IMR-90 (cell line): ENCODE measurements around the gene TAS2R50. TPM values are rescaled to one million over a fixed set of nuclear protein-coding genes. Genes with fewer than 3 reads are reported as not detected.

ENCODE experiments used
- ATAC-seq: fragments of 200-7000 bp; cut with Tn5 transposase; 2 replicates; pipeline ENCODE4 v1.9.1; 2020; ENCODE audit warnings: low read depth, mild to moderate bottlenecking, moderate library complexity
- BruUV-seq: library from RNA; stranded (reverse); fragments of 400-500 nt; replicated peaks from 2 replicates; lab custom pipeline; 2021; lab: Mats Ljungman, UMichigan
- CTCF ChIA-PET: fragments of 300-600 bp; formaldehyde crosslinking; extraction: SDS; loops from one replicate; lab custom pipeline; 2021; ENCODE audit warnings: antibody characterized with exemption; lab: Yijun Ruan, JAX
- POLR2A ChIA-PET: fragments of 300-600 bp; sonication (Branson Sonifier 250); formaldehyde crosslinking; loops from one replicate; lab custom pipeline; 2022; ENCODE audit warnings: antibody characterized with exemption; ENCODE audit not compliant: unreplicated experiment; lab: Charles Lee
- DNase-seq: peaks from one replicate; pipeline ENCODE4 v3.0.0; 2013
- H2AFZ ChIP-seq: replicated peaks from 2 replicates; pipeline ENCODE3; 2013; ENCODE audit warnings: low read length, mild to moderate bottlenecking; ENCODE audit not compliant: poor library complexity
- H2AK5ac ChIP-seq: 2 replicates; pipeline ENCODE4 v1.6.1; 2013; ENCODE audit warnings: low read depth, low read length, inconsistent platforms
- H2AK9ac ChIP-seq: replicated peaks from 2 replicates; pipeline ENCODE3; 2013; ENCODE audit warnings: mild to moderate bottlenecking, low read depth, low read length, moderate library complexity; ENCODE audit not compliant: poor library complexity
- H2BK120ac ChIP-seq: 2 replicates; pipeline ENCODE4 v1.6.1; 2013; ENCODE audit warnings: low read depth, low read length, inconsistent platforms
- H2BK15ac ChIP-seq: 3 replicates; pipeline ENCODE4 v1.6.1; 2013; ENCODE audit warnings: low read depth, low read length, inconsistent platforms
- H2BK20ac ChIP-seq: 2 replicates; pipeline ENCODE4 v1.6.1; 2013; ENCODE audit warnings: low read depth, mild to moderate bottlenecking, inconsistent platforms, low read length, moderate library complexity
- H2BK5ac ChIP-seq: 2 replicates; pipeline ENCODE4 v1.6.1; 2013; ENCODE audit warnings: mild to moderate bottlenecking, low read depth, low read length, inconsistent platforms; ENCODE audit not compliant: poor library complexity, severe bottlenecking
- H3K14ac ChIP-seq: replicated peaks from 2 replicates; pipeline ENCODE4 v1.6.1; 2013; ENCODE audit warnings: low read depth, low read length, inconsistent platforms
- H3K18ac ChIP-seq: 2 replicates; pipeline ENCODE4 v1.6.1; 2013; ENCODE audit warnings: low read depth, low read length, control low read depth
- H3K23ac ChIP-seq: 2 replicates; pipeline ENCODE4 v1.6.1; 2013; ENCODE audit warnings: low read depth, low read length, inconsistent platforms
- H3K27ac ChIP-seq: 2 replicates; pipeline ENCODE4 v1.5.1; 2013; ENCODE audit warnings: mild to moderate bottlenecking, control low read depth, low read length; ENCODE audit not compliant: insufficient read depth
- H3K27me3 ChIP-seq: 2 replicates; pipeline ENCODE4 v1.6.1; 2013; ENCODE audit warnings: low read length; ENCODE audit not compliant: control insufficient read depth, insufficient read depth
- H3K36me3 ChIP-seq: 2 replicates; pipeline ENCODE4 v1.6.1; 2013; ENCODE audit warnings: low read length, mixed read lengths; ENCODE audit not compliant: control insufficient read depth, insufficient read depth
- H3K4ac ChIP-seq: 2 replicates; pipeline ENCODE4 v1.6.1; 2013; ENCODE audit warnings: low read depth, low read length, inconsistent platforms
- H3K4me1 ChIP-seq: 2 replicates; pipeline ENCODE4 v1.6.1; 2013; ENCODE audit warnings: low read length, mixed read lengths; ENCODE audit not compliant: control insufficient read depth, insufficient read depth
- H3K4me2 ChIP-seq: 2 replicates; pipeline ENCODE4 v1.6.1; 2013; ENCODE audit warnings: low read depth, mild to moderate bottlenecking, control low read depth, low read length, moderate library complexity
- H3K4me3 ChIP-seq: 2 replicates; pipeline ENCODE4 v1.5.1; 2013; ENCODE audit warnings: low read depth, mild to moderate bottlenecking, control low read depth, low read length, moderate library complexity; ENCODE audit not compliant: insufficient read depth
- H3K56ac ChIP-seq: 2 replicates; pipeline ENCODE4 v1.6.1; 2013; ENCODE audit warnings: low read length, inconsistent platforms; ENCODE audit not compliant: insufficient read depth; ENCODE audit errors: extremely low read depth
- H3K79me1 ChIP-seq, 2 experiments: 2 replicates each; pipeline ENCODE4 v1.6.1; 2013; ENCODE audit warnings: low read length in 2 of 2, inconsistent platforms in 1 of 2, low read depth in 1 of 2
- H3K9ac ChIP-seq: 2 replicates; pipeline ENCODE4 v1.6.1; 2013; ENCODE audit warnings: low read depth, low read length, control low read depth
- H3K9me1 ChIP-seq: 2 replicates; pipeline ENCODE4 v1.6.1; 2013; ENCODE audit warnings: low read length, inconsistent platforms; ENCODE audit not compliant: insufficient read depth
- H3K9me3 ChIP-seq: 2 replicates; pipeline ENCODE4 v1.6.1; 2013; ENCODE audit warnings: low read length; ENCODE audit not compliant: control insufficient read depth, insufficient read depth
- H4K20me1 ChIP-seq: 2 replicates; pipeline ENCODE4 v1.6.1; 2013; ENCODE audit warnings: low read length, inconsistent platforms; ENCODE audit not compliant: insufficient read depth
- H4K5ac ChIP-seq: 2 replicates; pipeline ENCODE4 v1.6.1; 2013; ENCODE audit warnings: mild to moderate bottlenecking, low read depth, low read length, control low read depth
- H4K8ac ChIP-seq, 2 experiments: 2 replicates each; pipeline ENCODE4 v1.6.1; 2013; ENCODE audit warnings: low read depth in 2 of 2, low read length in 2 of 2, control low read depth in 1 of 2, inconsistent platforms in 1 of 2
- H4K91ac ChIP-seq: 2 replicates; pipeline ENCODE4 v1.6.1; 2013; ENCODE audit warnings: low read depth, low read length, inconsistent platforms; ENCODE audit not compliant: insufficient read depth
- CEBPB ChIP-seq: IDR thresholded peaks from 2 replicates; pipeline ENCODE4 v1.6.1; 2012; ENCODE audit warnings: low read depth, low read length, improper control_type of control experiment
- FOS ChIP-seq: fragments of 150-350 bp; IDR thresholded peaks from 2 replicates; pipeline ENCODE4 v1.6.1; 2016; ENCODE audit warnings: low read depth, low read length
- RAD21 ChIP-seq: IDR thresholded peaks from 2 replicates; pipeline ENCODE4 v1.6.1; 2012; ENCODE audit warnings: low read length, improper control_type of control experiment
- RCOR1 ChIP-seq: IDR thresholded peaks from 2 replicates; pipeline ENCODE4 v1.6.1; 2012; ENCODE audit warnings: mild to moderate bottlenecking, low read length, improper control_type of control experiment; ENCODE audit not compliant: insufficient replicate concordance
- SMC3 ChIP-seq: fragments of 150-350 bp; IDR thresholded peaks from 2 replicates; pipeline ENCODE4 v1.6.1; 2016; ENCODE audit warnings: low read depth, mild to moderate bottlenecking, antibody characterized with exemption, low read length, moderate library complexity
- USF2 ChIP-seq: fragments of 150-350 bp; IDR thresholded peaks from 2 replicates; pipeline ENCODE4 v1.6.1; 2017; ENCODE audit warnings: mild to moderate bottlenecking, antibody characterized with exemption, low read length, low read depth
- dilution Hi-C: fragments of 300-500 bp; cut with HindIII; formaldehyde crosslinking; loops from one replicate; pipeline ENCODE4 v1.14.3; 2018; ENCODE audit warnings: low sequenced_read_pairs; ENCODE audit not compliant: unreplicated experiment
- in situ Hi-C: fragments of 300-500 bp; cut with MboI; formaldehyde crosslinking; loops from 3 replicates; pipeline ENCODE4 v1.14.3; 2019; ENCODE audit warnings: low sequenced_read_pairs, inconsistent platforms, mixed read lengths
- intact Hi-C: fragments of 100-400 bp; cut with micrococcal nuclease; formaldehyde crosslinking; loops from 2 replicates; pipeline ENCODE4 v1.10.0; 2022
- polyA plus RNA-seq, 3 experiments: library from polyadenylated mRNA; depleted of rRNA; stranded (reverse); fragments of >200 nt; gene quantifications; 2 replicates each; pipeline ENCODE4 v1.2.3, GENCODE V29; 2012; ENCODE audit warnings: low replicate concordance in 1 of 3
- total RNA-seq: library from RNA; depleted of rRNA; stranded (reverse); fragments of >200 nt; gene quantifications from 2 replicates; pipeline ENCODE4 v1.2.3, GENCODE V29; 2012

The TAS2R50 gene
- total and polyA plus RNA-seq, 2 of the 4 experiments (the other 2 are of a cell fraction): 2.3 TPM; not detected in 1

DNA sequence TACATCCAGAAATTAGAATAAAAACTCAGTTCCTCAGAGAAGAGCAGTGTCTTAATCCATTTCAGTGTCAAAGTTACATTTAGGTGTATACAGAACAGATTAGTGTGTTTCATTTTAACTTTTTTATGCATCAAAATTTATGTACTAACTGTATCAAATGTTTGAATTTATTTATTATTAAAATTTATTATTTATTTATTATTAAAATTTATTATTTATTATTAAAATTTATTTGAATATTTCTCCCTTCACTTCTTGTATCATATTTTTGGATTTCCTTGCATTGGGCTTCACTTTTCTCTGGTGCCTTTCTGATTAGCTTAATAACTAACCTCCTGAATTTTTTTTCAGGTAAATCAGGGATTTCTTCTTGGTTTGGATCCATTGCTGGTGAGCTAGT is 45.3 kb downstream of the TAS2R50 start:
- CTCF ChIA-PET: no interaction called here
- dilution Hi-C loops: no loop called here
- H2BK15ac ChIP-seq: no peak overlapping the region
- no peak overlapping the region for H2BK120ac ChIP-seq
- H3K4ac ChIP-seq: no peak overlapping the region
- H2BK5ac ChIP-seq: no peak overlapping the region
- no peak for DNase-seq
- H4K8ac ChIP-seq: no peak overlapping the region
- no peak overlapping the region for H3K14ac ChIP-seq
- no peak for TF ChIP-seq RAD21
- TF ChIP-seq SMC3: no peak
- TF ChIP-seq CEBPB: no peak
- TF ChIP-seq FOS: no peak
- no peak for TF ChIP-seq RCOR1
- no peak for TF ChIP-seq USF2
- no peak overlapping the region for H3K23ac ChIP-seq
- intact Hi-C loops: no loop called here
- no peaks in the 10 kb centered on the region for H3K9me3 ChIP-seq
- H3K36me3 ChIP-seq: no peaks in the 10 kb centered on the region
- peaks cover 2% of the 10 kb centered on the region; the same call in 1 of the 2 replicates for H3K4me1 ChIP-seq
- BruUV-seq: no TSS peak
- H2AK5ac ChIP-seq: no peak overlapping the region
- H3K27me3 ChIP-seq: no peaks in the 10 kb centered on the region
- H3K9ac ChIP-seq: no peak overlapping the region
- POLR2A ChIA-PET: no interaction called here
- no peaks in the 10 kb centered on the region; a peak in 1 of 4 replicates for H3K79me1 ChIP-seq
- no peak overlapping the region for H3K4me3 ChIP-seq
- H2BK20ac ChIP-seq: no peak overlapping the region
- H3K18ac ChIP-seq: no peak overlapping the region
- H4K20me1 ChIP-seq: no peaks in the 10 kb centered on the region
- H3K56ac ChIP-seq: no peak overlapping the region
- ATAC-seq: no peak
- in situ Hi-C loops: no loop called here
- H4K5ac ChIP-seq: no peak overlapping the region
- no peak overlapping the region for H3K27ac ChIP-seq
- no peaks in the 10 kb centered on the region; the same call in 1 of the 2 replicates for H3K9me1 ChIP-seq
- H2AFZ ChIP-seq: no peak overlapping the region
- no peak overlapping the region for H2AK9ac ChIP-seq
- H4K91ac ChIP-seq: no peak overlapping the region
- no peak overlapping the region for H3K4me2 ChIP-seq
